ENCODE data around the gene FOSL2.

FOSL2 gene

GRCh38 chr2:28427741-28428415, 35.2 kb downstream of the FOSL2 start:
- no peak for DNase-seq (ENCODE audit: insufficient read length, low spot score)
- FAIRE-seq, result no peak

GRCh38 chr2:28428486-28428885, 35.8 kb downstream of the FOSL2 start:
- FAIRE-seq, result no peak
- no peak for DNase-seq (ENCODE audit: insufficient read length, low spot score)

GRCh38 chr2:28429636-28430376, 37.1 kb downstream of the FOSL2 start:
- FAIRE-seq (no peak), DNase-seq (ENCODE audit: insufficient read length, low spot score) (no peak)

- DNase-seq (ENCODE audit: insufficient read length, low spot score), result no peak
- no peak for FAIRE-seq
These were observed 37.7 kb downstream of the FOSL2 start for GRCh38 chr2:28430377-28430765.

GRCh38 chr2:28430788-28431418, 38.2 kb downstream of the FOSL2 start:
- DNase-seq (ENCODE audit: insufficient read length, low spot score), result no peak
- no peak for FAIRE-seq

- FAIRE-seq (no peak), DNase-seq (ENCODE audit: insufficient read length, low spot score) (no peak)
These were observed 39.1 kb downstream of the FOSL2 start for GRCh38 chr2:28431741-28432140.

GRCh38 chr2:28432362-28432761, 39.7 kb downstream of the FOSL2 start:
- DNase-seq (ENCODE audit: insufficient read length, low spot score), result no peak
- FAIRE-seq, result no peak

- no peak for FAIRE-seq
These were observed 40.6 kb downstream of the FOSL2 start for GRCh38 chr2:28433215-28433614.

GRCh38 chr2:28433935-28434599, 41.4 kb downstream of the FOSL2 start:
- no peak for DNase-seq (ENCODE audit: insufficient read length, low spot score)
- no peak for FAIRE-seq

More at GRCh38 chr2:28433215-28433614, 40.6 kb downstream of the FOSL2 start:
- DNase-seq (ENCODE audit: insufficient read length, low spot score), result no peak

- FAIRE-seq, result no peak
- DNase-seq (ENCODE audit: insufficient read length, low spot score), result no peak
These were observed 41.9 kb downstream of the FOSL2 start for GRCh38 chr2:28434600-28434989.

- FAIRE-seq, result no peak
- DNase-seq (ENCODE audit: insufficient read length, low spot score), result no peak
These were observed 42.6 kb downstream of the FOSL2 start for GRCh38 chr2:28435241-28435640.

GRCh38 chr2:28435814-28436351, 43.2 kb downstream of the FOSL2 start:
- DNase-seq (ENCODE audit: insufficient read length, low spot score) (no peak), FAIRE-seq (no peak)

GRCh38 chr2:28436525-28437051, 43.9 kb downstream of the FOSL2 start:
- FAIRE-seq, result no peak

GRCh38 chr2:28437149-28437835, 44.6 kb downstream of the FOSL2 start:
- DNase-seq (ENCODE audit: insufficient read length, low spot score), result no peak
- FAIRE-seq, result no peak

More at GRCh38 chr2:28436525-28437051, 43.9 kb downstream of the FOSL2 start:
- no peak for DNase-seq (ENCODE audit: insufficient read length, low spot score)

GRCh38 chr2:28437918-28438317, 45.3 kb downstream of the FOSL2 start:
- FAIRE-seq, result no peak

GRCh38 chr2:28438532-28439063, 45.9 kb downstream of the FOSL2 start:
- DNase-seq (ENCODE audit: insufficient read length, low spot score), result no peak
- FAIRE-seq, result no peak

More at GRCh38 chr2:28437918-28438317, 45.3 kb downstream of the FOSL2 start:
- no peak for DNase-seq (ENCODE audit: insufficient read length, low spot score)

GRCh38 chr2:28439127-28439526, 46.5 kb downstream of the FOSL2 start:
- DNase-seq (ENCODE audit: insufficient read length, low spot score) (no peak), FAIRE-seq (no peak)

GRCh38 chr2:28439763-28440162, 47.1 kb downstream of the FOSL2 start:
- FAIRE-seq (no peak), DNase-seq (ENCODE audit: insufficient read length, low spot score) (no peak)

- FAIRE-seq, result no peak
These were observed 49.7 kb downstream of the FOSL2 start for GRCh38 chr2:28442328-28442727.

GRCh38 chr2:28444956-28445355, 52.3 kb downstream of the FOSL2 start:
- DNase-seq (ENCODE audit: insufficient read length, low spot score) (no peak), FAIRE-seq (peak; percentile 71)

More at GRCh38 chr2:28442328-28442727, 49.7 kb downstream of the FOSL2 start:
- DNase-seq (ENCODE audit: insufficient read length, low spot score), result no peak
